Sigmoid colon (tissue), 7 donors: Measurements from ENCODE around the gene TFR2. TPM values are rescaled to one million over a fixed set of nuclear protein-coding genes. Genes with fewer than 3 reads are reported as not detected.

ENCODE experiments used
- DNase-seq: peaks from one replicate; pipeline ENCODE4 v3.0.0-alpha.2; 2019
- H3K27ac ChIP-seq, 4 donors: fragments of 200-600 bp; sonication (generic); one replicate each; pipeline ENCODE4 v1.5.1; 2016 to 2019; ENCODE audit warnings: mild to moderate bottlenecking in 1 of 4
- H3K27me3 ChIP-seq, 3 donors: fragments of 200-600 bp; sonication (generic); one replicate each; pipeline ENCODE4 v1.5.1; 2019; ENCODE audit warnings: mild to moderate bottlenecking in 1 of 3
- H3K36me3 ChIP-seq, 4 donors: fragments of 200-600 bp; sonication (generic); one replicate each; pipeline ENCODE4 v1.5.1; 2016 to 2019
- H3K4me1 ChIP-seq, 4 donors: fragments of 200-600 bp; sonication (generic); one replicate each; pipeline ENCODE4 v1.5.1; 2017 to 2019
- H3K4me3 ChIP-seq, 4 donors: fragments of 200-600 bp; sonication (generic); one replicate each; pipeline ENCODE4 v1.5.1; 2017 to 2019; ENCODE audit warnings: mild to moderate bottlenecking in 2 of 4, moderate library complexity in 1 of 4
- H3K9me3 ChIP-seq, 4 donors: fragments of 200-600 bp in 3 of 4; sonication (generic) in 3 of 4; one replicate each; pipeline versions ENCODE4 v1.5.1 to v1.6.1; 2013 to 2019
- CTCF ChIP-seq, 4 experiments: fragments of 450-650 bp in 3 of 4; fragments of 200-600 bp in 1 of 4; IDR thresholded peaks; one replicate each; pipeline ENCODE4 v1.5.1; 2016 to 2019; ENCODE audit warnings: antibody characterized with exemption in 4 of 4, mild to moderate bottlenecking in 3 of 4, moderate library complexity in 2 of 4
- EP300 ChIP-seq, 4 donors: sonication (generic); formaldehyde crosslinking; IDR thresholded peaks; one replicate each; pipeline ENCODE4 v1.6.1; 2017; ENCODE audit warnings: antibody characterized with exemption in 4 of 4
- POLR2A ChIP-seq, 2 donors: fragments of 450-650 bp; IDR thresholded peaks; one replicate each; pipeline ENCODE4 v1.6.1; 2016; ENCODE audit warnings: antibody characterized with exemption in 2 of 2, mild to moderate bottlenecking in 2 of 2, moderate library complexity in 2 of 2
- POLR2AphosphoS5 ChIP-seq, 4 donors: sonication (generic); formaldehyde crosslinking; IDR thresholded peaks; one replicate each; pipeline ENCODE4 v1.6.1; 2017; ENCODE audit warnings: antibody characterized with exemption in 4 of 4
- WGBS, 2 donors: extraction: QIAGEN DNeasy Blood & Tissue Kit; methylation state at CpG; one replicate each; pipeline ENCODE4 v1.1.7; 2013; 5-methylcytosine and 5-hydroxymethylcytosine counted together
- intact Hi-C: fragments of 100-400 bp; cut with DNase I; formaldehyde crosslinking; loops from one replicate; pipeline ENCODE4 v1.15.1; 2023
- polyA plus RNA-seq, 3 donors: library from polyadenylated mRNA; stranded (reverse); fragments of 200-250 nt; gene quantifications; one replicate each; pipeline ENCODE4 v1.2.3, GENCODE V29; 2013
- total RNA-seq, 4 donors: library from RNA; depleted of rRNA; stranded (reverse); fragments of >200 nt; gene quantifications; one replicate each; pipeline ENCODE4 v1.1.0, GENCODE V29; 2016
- donor health status: healthy with polysubstance abuse.
- donor health status: Bipolar disorder and iron deficiency.
- donor health status: healthy.

Gene TFR2
- total and polyA plus RNA-seq, 7 donors = 0.71 to 2.2 TPM; not detected in 5

GRCh38 chr7:100574362-100575205, 66.8 kb downstream of the TFR2 start:
- H3K9me3 ChIP-seq = no peaks in the 10 kb centered on the region
- no peak overlapping the region for H3K4me3 ChIP-seq
- TF ChIP-seq POLR2AphosphoS5 (IDR thresholded peaks at IDR 0.05) = no peak
- intact Hi-C loops = no loop called here
- peaks cover 0 to 53% (median 2%) of the 10 kb centered on the region in 3 donors for H3K27me3 ChIP-seq
- 92 to 95% methylated on average over 44 of the region's 44 CpGs for WGBS, 2 donors
- peaks cover 25 to 62% (median 51%) of the 10 kb centered on the region in 4 donors for H3K36me3 ChIP-seq
- no peak overlapping the region for H3K27ac ChIP-seq
- H3K4me1 ChIP-seq = peaks cover 2 to 10% (median 10%) of the 10 kb centered on the region in 4 donors
- DNase-seq = no peak

GRCh38 chr7:100573691-100574361, 67.5 kb downstream of the TFR2 start, which contains the start of gene SAP25:
Gene SAP25, minus strand, starts transcription at chr7:100573900. Its CDS starts 158 bp downstream, at chr7:100573742.
- TF ChIP-seq POLR2AphosphoS5 (IDR thresholded peaks at IDR 0.05) = no peak
- no peak for TF ChIP-seq POLR2A (IDR thresholded peaks at IDR 0.05)
- no peak for TF ChIP-seq CTCF (IDR thresholded peaks at IDR 0.05)
- TF ChIP-seq EP300 (IDR thresholded peaks at IDR 0.05) = no peak
- intact Hi-C loops = no loop called here

GRCh38 chr7:100572949-100573675, 68.2 kb downstream of the TFR2 start:
- intact Hi-C loops = no loop called here
- H3K4me1 ChIP-seq = peaks cover 2 to 14% (median 12%) of the 10 kb centered on the region in 4 donors
- peaks cover 0 to 57% (median 2%) of the 10 kb centered on the region in 3 donors for H3K27me3 ChIP-seq
- 95% methylated on average over 30 of the region's 30 CpGs for WGBS, 2 donors
- H3K4me3 ChIP-seq = no peak overlapping the region
- DNase-seq = no peak
- no peaks in the 10 kb centered on the region for H3K9me3 ChIP-seq
- H3K27ac ChIP-seq = no peak overlapping the region
- TF ChIP-seq POLR2A (IDR thresholded peaks at IDR 0.05) = no peak
- TF ChIP-seq POLR2AphosphoS5 (IDR thresholded peaks at IDR 0.05) = no peak
- TF ChIP-seq CTCF (IDR thresholded peaks at IDR 0.05) = no peak
- TF ChIP-seq EP300 (IDR thresholded peaks at IDR 0.05) = no peak
- peaks cover 21 to 48% (median 39%) of the 10 kb centered on the region in 4 donors for H3K36me3 ChIP-seq

More at GRCh38 chr7:100573691-100574361, 67.5 kb downstream of the TFR2 start, which contains the start of gene SAP25:
- 95% methylated on average over 70 of the region's 70 CpGs for WGBS, 2 donors
- H3K4me3 ChIP-seq = no peak within 1 kb of the TSS
- peaks cover 25 to 55% (median 46%) of the 10 kb centered on the region in 4 donors for H3K36me3 ChIP-seq
- no peak within 1 kb of the TSS for H3K27ac ChIP-seq
- no peak for DNase-seq
- H3K9me3 ChIP-seq = no peaks in the 10 kb centered on the region
- H3K4me1 ChIP-seq = peaks cover 2 to 14% (median 12%) of the 10 kb centered on the region in 4 donors
- H3K27me3 ChIP-seq = peaks cover 0 to 57% (median 2%) of the 10 kb centered on the region in 3 donors

- WGBS, 2 donors = 87% methylated on average over 20 of the region's 20 CpGs
- no peak overlapping the region for H3K4me3 ChIP-seq
- intact Hi-C loops = no loop called here
Measured at GRCh38 chr7:100572281-100572948, 68.9 kb downstream of the TFR2 start.

GRCh38 chr7:100571829-100572116, 69.6 kb downstream of the TFR2 start:
- Histone ChIP-seq H3K27ac (no peak overlapping the region), H3K27me3 (peaks cover 0 to 57% (median 2%) of the 10 kb centered on the region in 3 donors), H3K4me3 (no peak overlapping the region), H3K9me3 (no peaks in the 10 kb centered on the region), H3K4me1 (peaks cover 2 to 14% (median 12%) of the 10 kb centered on the region in 4 donors), H3K36me3 (peaks cover 13 to 35% (median 27%) of the 10 kb centered on the region in 4 donors)
- no peak for DNase-seq
- TF ChIP-seq POLR2A (IDR thresholded peaks at IDR 0.05) (no peak), POLR2AphosphoS5 (IDR thresholded peaks at IDR 0.05) (no peak), EP300 (IDR thresholded peaks at IDR 0.05) (no peak), CTCF (IDR thresholded peaks at IDR 0.05) (no peak)
- 86 to 93% methylated on average over 2 of the region's 2 CpGs for WGBS, 2 donors
- intact Hi-C loops = no loop called here

More at GRCh38 chr7:100572281-100572948, 68.9 kb downstream of the TFR2 start:
- H3K4me1 ChIP-seq = peaks cover 2 to 14% (median 12%) of the 10 kb centered on the region in 4 donors
- DNase-seq = no peak
- no peaks in the 10 kb centered on the region for H3K9me3 ChIP-seq
- H3K27me3 ChIP-seq = peaks cover 0 to 57% (median 2%) of the 10 kb centered on the region in 3 donors
- TF ChIP-seq EP300 (IDR thresholded peaks at IDR 0.05) = no peak
- H3K36me3 ChIP-seq = peaks cover 14 to 41% (median 32%) of the 10 kb centered on the region in 4 donors
- no peak overlapping the region for H3K27ac ChIP-seq
